A549 treated with Hydrocortisone at 1 μM for 4 hours (cell line): ENCODE data around the gene MCF2. TPM values are rescaled to one million over a fixed set of nuclear protein-coding genes. Genes with fewer than 3 reads are reported as not detected.

Experiments
- total RNA-seq: library from RNA; stranded (reverse); fragments of 200-300 nt; extraction: Qiagen RNA extraction; gene quantifications from 5 replicates; pipeline ENCODE4 v1.2.3, GENCODE V29; 2022

MCF2 gene
- 0.03 to 0.12 TPM (median 0.07 TPM) in 4 of 5 replicates, not detected in the other for total RNA-seq

GRCh38 chrX:139708067-139708466 lies at the start of gene MCF2:
MCF2 (minus strand) TSS chrX:139708167; CDS start chrX:139651744, 56,423 bp downstream.

Other genes with a start within 250 kb of the MCF2 start
- not detected in 5 replicates for gene F9, start 177.4 kb downstream of the MCF2 start, total RNA-seq
- gene ATP11C, start 224.9 kb upstream of the MCF2 start, total RNA-seq, result 8.1 to 16.8 TPM (median 11.4 TPM) in 5 replicates